8988T (cell line): ENCODE measurements around the gene CAMK1G.

Experiments used
- DNase-seq: peaks from one replicate; pipeline ENCODE4 v3.0.0; 2011

The CAMK1G gene

DNA sequence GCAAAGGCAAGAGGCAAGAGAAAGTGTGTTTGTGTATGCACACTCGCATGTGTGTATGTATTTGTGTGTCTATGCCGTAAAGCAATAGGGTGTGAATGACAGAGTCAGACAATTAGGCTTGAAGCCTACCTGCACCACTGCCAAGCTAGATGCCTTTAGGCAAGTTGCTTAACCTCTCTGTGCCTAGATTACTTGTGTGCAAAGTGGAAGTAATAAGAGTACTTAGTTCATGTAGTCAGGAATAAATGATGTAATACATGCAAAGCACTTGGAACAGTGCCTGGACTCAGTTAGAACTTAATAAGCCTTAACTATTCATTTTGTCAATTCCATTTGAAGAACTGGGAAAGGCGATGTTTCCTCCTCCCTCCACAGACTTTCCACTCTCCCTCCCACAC lies 37.0 kb downstream of the CAMK1G start:
- no peak for DNase-seq

DNA sequence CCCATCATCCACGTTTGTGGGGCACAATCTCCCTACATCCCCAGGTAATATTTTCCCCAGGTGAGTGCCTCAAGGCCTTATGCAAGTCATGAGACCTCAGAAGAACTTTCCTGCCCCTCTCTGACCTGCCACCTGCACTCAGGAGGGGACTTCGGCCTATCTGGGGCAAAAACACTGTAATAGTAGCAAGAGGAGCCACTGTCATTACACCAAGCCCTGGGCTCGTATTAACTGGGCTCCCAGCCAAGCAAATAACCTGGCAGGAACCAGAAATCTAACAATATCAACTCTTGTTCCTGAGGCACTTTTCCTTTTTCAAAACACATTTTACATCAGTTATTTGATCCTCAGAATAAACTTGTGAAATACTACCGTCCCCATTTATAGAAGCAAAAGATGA lies 37.8 kb downstream of the CAMK1G start:
- DNase-seq, result no peak

DNA sequence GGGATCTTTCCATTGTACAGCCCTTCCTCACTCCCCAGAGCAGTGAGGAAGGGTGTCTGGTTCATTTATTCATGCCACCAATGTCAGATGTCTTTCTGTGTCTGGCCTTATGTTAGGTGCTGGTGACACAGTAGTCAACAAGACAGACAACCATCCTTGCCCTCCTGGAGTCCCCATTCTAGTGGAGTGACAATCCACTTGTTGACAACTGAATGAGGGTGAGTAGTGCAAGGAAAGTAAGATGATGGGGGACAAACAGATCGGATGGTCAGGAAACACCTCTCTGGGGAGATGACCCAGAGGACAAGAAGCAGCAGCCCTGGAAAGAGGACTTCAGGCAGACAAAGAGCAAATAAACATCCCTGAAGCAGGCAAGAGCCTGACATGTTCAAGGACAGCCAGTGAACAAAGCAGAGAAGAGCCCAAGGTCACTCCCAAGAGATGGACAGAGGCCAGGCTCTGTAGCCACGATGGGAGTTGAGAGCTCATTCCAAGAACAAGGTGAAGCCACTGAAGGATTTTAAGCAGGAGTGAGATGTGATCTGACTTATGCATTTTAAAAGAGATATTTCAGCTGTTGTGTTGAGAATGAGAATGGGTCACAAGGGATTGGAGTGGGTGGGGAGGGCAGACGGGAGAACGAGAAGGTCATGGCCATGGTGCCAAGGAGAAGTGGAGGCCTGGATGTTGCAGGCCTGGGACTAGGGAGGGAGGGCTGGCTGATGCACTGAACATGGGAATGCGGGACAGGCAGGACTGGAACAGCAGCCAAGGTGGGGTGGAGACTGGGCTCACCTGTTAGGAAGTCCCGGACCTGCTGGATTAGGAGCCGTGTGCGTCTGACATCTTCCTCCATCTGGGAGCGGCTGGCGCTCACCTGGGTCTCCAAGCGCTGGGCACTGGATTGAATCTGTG lies 38.5 kb downstream of the CAMK1G start:
- no peak for DNase-seq

DNA sequence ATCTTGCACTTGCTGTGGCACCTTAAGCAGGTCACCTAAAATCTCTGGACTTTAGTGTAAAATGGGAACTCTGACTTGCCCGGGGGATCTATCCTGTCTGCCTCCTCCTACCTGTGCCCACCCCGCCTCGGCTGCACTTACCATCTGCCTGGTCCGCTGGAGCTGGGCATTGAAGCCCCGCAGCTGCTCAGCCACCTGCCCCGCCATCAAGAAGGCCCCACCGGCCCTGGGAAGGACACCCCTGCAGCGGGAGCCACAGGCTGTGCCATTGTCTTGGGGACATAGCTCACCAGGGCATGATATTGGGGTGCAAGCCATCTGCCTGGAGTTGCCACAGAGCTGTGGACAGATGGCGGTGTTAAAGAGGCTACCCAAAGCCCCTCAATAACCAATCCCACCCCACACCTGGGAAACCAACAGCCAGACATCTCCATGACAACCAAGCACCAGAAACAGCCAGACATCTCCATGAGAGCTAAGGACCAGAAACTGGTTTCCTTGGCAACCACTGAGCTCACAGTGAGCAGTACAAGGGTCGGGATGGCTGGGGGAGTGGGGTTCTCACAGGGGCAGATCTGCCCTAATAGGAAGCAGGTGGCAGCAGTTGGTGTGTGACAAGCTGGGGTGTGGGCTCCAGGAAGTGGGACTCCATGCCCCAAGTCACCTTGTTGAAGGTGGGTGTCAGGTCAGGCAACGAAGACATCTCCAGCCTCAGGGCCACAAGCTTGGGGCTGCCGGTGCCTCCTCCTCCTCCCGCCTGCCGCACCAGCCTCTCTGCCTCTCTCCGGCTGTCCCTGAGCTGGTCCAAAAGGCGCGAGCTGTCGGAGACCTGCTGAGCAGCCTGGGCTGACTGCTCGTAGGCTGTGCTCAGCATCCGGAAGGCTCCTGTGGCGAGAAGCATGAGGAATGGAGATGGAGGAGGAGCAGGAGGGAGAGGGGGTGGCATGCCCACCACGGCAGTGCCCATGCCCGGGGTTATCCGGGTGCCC lies 39.6 kb downstream of the CAMK1G start:
- DNase-seq, result no peak

DNA sequence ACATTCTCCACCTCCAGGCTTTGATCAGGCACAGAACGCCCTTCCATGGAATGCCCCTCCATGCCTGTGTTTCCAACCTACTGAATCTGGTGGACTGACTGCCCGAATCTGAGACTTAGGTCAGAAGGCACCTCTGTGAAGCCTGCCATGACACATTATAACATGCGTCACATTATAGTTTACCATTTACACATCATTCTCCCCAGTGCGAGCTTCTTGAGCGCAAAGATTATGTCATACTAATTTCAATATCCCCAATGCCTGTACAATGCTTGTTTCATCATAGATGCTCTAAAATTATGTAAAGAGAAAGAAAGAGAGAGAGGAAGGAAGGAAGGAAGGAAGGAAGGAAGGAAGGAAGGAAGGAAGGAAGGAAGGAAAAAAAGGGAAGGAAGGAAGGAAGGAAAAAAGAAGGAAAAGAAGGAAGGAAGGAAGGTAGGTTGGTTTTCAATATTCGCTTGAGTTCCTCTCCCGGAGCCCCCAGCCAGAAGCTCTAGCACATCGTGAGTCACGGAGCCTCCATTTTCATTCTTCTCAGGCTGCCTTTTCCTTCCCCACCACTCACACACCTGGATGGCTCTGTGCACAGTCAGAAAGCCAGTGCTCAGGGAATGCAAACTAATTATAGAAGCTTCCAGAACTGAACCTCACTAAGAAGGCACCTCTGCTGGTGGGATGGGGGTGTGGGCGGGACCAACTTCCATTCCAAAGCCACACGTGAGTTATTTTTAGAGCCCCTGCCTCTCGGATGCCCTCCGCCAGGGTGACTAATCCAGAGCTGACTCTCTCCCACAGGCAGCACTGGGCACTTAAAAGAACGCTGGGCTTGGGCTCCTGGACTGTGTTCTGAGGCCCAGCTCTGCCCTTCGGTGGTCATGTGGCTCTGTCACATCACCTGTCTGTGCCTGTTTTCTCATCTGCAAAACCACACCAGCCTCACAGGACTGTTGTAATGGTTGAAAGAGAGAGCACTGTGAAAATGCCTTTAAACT lies 41.3 kb downstream of the CAMK1G start:
- DNase-seq, result no peak

DNA sequence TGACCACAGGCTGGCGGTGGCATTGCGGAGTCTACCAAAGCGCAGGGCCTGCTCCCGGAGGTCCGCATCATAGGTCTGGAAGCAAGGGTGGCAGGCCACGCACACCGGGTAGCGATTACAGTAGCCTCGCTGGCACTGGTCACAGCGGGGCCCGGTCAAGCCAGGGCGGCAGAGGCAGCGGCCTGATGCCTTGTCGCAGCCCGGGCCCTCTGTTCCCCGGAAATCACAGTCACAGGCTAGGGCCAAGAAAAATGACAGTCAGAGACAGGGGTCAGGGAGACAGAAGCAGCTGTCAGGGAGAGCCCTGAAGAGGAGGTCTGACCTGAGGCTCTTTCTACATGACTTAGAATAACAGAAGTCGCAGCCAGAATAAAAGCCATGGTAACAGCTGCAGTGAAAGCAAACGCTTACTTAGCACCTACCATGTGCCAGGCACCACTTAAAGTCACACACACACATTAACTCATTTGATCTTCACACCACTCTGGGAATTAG lies 42.3 kb downstream of the CAMK1G start:
- no peak for DNase-seq

DNA sequence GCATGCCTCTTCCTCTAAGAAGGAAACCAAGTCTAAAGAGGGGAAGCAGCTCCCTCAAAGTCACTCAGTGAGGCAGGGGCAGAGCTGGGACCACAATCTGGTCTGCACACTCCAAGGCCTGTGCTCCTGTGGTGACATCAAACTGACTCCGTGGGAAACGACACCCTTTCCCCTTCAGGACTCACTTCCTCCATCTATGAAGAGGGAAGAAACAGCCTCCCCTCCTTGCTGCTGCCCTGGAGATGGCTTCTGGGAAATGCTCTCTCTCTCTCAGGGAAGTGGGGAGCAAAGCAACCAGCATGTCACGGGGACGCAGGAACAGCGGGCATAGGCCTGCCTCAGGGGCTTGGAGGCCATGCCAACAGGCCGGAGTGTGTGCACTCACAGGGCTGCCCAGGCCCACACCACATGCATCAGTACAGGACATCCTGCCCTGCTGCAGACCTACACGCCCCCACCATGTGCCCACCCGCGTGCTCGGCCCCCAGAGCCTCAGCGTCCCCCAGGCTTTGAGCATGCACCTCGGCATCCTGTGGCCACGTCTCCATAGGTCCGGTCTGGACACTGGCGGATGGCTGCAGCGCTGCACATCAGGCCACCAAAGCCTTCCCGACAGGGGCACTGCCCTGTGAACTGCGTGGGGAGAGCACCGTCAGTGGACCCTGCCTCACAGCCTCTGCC lies 43.0 kb downstream of the CAMK1G start:
- no peak for DNase-seq

DNA sequence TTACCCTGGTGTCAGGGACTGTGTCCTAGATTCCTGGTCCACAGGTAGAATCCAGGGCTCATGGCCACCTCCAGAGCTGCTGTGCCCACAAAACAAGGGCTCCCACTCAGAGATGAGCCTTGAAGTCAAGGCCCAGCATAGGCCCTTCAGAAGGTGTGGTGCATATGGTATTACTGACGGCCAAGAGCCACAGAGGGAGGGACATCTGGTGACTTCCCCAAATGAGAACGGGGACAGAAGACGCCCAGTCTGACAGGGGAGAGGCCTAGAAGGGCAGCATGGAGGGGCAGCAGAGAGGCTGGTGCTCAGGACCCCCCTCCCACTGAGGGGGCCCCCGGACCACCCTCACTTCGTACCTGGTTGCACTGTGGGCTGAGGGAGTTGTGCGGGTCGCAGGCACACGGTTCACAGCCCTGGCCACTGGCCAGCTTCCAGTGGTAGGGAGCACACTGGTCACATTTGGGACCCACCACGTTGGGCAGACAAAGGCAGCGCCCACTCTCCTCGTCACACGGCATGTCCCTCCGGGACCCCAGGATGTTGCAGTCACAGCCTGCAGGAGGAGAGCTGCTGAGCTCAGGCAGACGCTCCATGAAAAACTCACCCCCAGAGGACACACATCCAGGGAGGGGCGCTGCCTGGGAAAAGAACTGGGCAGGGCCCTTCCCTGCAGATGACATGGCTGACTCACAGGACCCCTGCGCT lies 43.7 kb downstream of the CAMK1G start:
- DNase-seq, result no peak

DNA sequence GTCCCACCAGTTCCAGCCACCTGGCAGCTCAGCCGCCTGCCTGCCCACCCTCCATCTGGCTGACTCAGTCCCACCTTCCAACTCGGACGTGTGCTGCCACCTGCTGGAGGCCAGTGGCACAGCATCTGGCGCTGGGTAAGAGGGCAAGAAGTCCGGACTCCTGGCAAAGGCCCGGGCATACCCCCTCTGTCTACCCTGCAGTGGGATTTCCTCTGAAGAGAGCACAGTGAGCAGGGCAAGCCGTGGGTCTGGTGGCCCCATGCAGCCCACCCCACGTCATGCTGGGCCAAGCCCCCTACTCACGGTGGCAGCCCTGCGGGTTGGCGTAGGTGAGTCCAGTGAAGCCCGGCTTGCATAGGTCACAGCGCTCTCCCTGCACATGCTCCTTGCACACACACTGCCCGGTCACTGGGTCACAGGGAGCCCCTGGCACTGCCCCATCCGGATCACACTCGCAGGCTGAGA lies 44.2 kb downstream of the CAMK1G start:
- peak; percentile 83 for DNase-seq

DNA sequence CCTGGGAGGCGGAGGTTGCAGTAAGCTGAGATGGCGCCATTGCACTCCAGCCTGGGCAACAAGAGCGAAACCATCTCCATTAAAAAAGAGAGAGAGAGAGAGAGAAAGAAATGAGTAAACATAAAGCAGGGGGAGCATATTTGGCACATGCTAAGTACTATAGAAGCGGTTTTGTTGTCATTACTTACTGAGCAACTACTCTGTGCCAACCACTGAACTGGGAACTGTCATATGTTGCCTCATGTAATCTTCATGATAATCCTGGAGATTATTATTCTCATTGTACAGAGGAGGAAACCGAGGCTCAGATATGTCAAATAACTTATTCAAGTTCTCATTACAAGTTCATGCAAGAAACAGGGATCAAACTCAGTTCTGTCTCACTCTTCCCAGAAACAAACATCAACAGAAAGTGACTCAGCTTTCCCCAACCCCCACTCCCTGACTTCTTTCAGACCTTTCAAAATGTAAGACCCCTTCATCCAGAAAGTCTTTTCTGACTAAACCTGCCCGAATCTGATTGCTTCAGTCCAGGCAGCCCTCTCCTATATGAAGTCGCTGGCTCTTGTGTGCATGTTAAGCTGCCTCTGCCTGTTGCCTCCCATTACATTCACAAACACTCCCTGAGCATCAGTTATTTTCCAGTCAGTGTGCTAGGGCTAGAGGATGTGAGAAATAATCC lies 45.2 kb downstream of the CAMK1G start:
- no peak for DNase-seq

DNA sequence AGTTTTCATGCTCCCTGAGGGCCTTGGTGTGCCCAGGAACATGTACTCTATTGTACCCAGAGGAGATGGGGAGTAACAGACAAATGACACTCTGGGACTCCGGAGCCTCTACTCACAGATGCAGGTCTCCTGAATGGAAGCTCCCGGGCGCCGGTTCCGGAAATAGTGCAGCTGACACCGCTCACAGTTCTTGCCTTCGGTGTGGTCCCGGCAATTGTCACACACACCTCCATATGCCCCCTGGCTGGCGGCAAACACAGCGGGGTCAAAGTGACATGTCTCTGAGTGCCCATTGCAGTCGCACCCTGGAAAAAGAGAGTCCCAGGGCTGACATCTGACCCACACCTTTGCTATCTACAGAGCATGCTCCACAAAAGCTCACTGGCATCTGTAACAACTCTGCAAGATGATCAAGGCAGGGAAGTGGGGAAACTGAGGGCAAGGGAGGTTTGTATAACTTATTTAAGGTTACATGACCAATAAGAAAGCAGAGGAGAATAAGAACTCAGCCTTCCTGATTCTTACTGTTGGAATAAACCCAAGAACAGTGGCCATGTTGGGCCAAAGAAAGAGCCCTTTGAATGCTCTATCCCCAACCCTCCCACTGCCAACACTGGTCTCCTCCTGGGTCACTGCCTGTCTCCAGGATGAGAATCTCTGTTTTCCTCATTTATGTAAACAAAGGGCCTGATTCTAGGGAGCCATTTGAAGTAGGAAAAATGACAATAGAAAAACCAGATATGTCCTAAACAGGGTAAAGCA lies 46.3 kb downstream of the CAMK1G start:
- no peak for DNase-seq

DNA sequence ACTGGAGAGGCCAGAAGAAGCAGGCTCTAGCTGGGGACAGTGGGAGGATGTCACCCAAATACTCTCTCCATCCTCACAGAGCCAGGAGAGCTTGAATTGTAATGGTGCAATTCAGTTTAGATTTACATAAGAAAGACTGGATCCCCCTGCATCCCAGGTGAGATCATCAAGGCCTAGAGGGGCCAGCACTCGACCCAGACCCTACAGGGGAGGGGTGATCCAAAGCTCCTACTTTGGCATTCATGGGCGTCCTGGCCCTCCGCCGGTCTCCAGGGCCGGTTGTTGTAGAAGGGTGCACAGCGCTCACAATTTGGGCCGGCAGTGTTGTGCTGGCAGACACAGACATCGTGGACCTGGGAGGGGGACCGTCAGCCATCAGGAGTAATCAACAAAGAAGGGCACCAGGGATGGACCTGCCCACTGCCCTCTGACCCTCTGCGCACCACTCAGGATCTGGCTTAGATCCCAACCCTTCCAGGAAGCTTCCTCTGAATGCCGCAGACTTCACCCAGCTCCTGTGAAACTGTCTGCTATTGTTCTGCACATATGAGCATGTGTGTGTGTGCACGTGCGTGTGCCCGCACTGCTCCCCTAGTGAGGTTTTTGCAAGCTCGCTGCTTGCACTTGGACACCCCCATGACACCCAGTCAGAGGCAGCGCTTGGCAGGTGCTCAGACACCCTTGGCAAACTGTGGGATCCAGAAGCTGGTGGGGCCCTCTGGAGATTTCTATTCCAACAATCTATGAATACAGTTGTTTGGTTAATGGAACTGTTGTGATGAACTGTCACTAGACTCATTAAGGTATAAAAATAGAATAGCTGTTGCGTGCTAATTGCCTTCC lies 47.1 kb downstream of the CAMK1G start:
- DNase-seq, result no peak

DNA sequence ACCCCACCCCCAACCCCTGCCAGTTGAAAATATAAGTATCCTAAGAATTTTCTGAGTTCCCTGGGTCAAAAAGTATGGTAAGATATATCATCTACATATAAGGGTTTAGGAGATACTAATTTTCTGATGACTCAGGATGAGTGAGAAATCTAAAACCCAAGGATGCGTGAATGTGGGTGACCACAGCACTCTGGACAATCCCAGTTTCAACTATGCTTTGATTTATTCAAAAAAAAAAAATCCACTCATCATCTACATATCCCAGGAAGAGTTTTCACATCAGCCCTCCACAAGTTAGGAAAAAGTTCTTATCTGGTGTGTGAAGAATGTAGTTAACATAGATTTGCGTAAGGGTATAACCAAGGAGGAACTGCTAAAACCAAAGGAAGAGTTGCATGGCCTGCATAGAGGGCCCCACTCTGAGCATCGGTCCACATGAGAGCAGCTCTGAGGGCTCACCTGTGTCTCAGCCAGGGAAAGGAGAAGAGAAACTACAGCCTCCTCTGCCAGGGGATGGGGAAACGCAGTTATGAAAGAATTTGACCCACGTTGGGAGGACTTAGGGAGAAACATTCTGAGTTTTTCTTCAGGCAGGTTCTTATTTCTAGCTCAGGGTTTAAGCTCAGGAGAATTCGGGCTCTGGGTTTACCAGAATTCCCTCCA lies 50.0 kb downstream of the CAMK1G start:
- no peak for DNase-seq

DNA sequence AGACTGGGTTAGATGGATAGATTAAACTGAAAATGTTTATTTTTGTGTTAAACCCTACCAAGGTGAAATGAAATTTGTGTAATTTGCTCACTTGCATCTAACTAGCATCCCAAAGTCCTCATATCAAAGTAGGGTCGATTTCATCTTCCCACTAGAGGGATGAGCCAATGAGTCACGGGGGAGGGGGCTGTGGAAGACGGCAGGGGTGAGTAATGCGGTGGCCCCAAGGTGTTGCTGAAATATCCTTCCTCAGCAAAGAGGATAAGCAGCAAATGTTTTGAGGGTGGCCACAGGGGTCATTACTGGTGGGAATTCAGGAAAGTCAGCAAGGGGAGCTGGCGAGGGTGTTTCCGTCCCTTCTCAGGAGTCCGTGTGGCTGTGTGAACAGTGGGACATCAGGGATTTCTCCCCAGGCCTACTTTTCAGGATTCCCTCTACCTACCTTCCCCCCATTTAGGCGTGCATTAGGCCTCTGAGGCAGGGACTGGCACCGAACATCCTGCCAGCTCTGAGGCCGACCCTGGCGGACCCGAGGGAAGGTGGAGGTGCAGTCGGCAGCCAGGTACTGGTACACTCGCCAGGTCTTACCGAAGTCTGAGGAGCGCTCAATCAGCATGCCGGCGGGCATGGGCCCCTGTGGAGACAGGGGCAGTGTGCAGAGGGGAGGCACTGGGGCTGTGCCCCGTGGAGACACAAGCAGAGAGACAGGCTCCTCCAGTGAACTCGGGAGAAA lies 50.7 kb downstream of the CAMK1G start:
- DNase-seq, result no peak

DNA sequence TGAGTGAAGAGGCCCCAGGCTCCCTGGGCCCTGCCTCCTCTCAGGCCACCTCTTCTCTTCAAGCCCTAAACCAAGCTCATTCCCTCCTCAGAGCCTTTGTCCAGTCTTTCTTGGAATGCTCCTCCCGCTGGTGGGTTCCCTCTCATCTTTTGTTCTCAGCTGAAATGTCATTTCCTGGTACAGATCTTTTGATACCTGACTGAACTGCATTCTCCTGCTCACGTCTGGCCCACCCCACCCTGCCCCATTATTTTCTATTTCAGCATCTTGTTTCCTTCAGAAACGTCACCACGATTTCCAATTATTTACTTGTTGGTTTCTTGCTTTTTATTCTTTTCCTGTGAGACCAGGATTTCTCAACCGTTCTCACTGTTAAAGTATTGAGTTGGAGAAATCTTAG lies 52.3 kb downstream of the CAMK1G start:
- DNase-seq, result no peak

DNA sequence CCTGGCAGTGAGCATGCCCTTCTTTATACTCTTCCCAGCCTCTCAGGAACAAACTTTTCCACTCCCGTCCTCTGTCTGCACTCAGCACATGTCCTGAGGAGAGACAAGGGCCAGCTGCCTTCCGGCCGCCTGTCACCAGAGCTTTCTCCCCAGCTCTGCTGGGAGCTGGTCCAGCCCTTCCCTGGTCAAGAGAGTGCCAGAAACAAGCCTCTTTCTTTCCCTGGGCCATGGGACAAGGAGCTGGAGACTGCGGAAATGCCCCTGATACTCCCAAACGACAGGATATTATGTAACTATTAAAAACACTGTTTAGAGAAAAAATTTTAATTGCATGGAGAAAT lies 58.3 kb downstream of the CAMK1G start:
- no peak for DNase-seq

DNA sequence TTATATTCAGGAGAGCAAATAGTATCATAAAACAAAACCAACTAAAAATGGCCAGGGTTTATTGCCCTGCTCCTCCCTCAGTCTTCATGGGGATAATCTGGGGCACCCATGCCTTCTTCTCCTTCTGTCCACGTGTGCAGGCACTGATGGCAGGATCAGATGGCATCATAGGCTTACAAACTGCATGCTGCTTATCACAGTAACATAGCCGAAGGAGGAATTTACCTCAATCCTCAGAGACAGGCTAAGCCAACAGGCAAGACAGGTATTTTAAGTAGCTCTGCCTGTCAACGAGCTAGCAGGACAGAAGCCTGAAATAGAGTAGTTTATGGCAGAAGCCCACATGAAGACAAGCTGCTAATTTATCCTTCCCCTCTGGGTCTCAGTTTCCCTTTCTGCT lies 59.3 kb downstream of the CAMK1G start:
- DNase-seq, result no peak
